Germinal center (tissue), 1 donor: ENCODE data around the gene CHST13.

Source experiments
- DNase-seq: peaks from one replicate; pipeline ENCODE4 v3.0.0; 2012; ENCODE audit warnings: mixed read lengths, low spot score

The CHST13 gene

DNA sequence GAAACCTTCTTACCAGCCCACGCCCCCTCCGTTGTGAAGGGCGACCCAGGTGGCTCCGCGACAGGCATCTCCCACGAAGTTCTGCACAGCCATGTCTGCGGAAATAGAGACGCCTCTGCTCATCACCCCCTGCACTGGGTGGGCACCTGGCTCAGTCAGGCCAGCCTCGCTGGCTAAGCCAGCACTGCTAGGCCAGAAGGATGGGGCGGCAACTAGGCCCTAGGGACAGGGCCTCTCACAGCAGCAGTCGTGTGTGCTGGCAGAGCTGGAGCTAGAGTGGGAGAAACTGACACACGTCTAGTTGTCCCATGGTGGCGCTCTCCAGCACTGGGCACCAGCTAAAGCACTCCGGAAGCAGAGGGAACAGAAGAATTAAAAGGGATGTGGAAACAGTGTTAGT lies 35.8 kb upstream of the CHST13 start:
- DNase-seq = no peak

DNA sequence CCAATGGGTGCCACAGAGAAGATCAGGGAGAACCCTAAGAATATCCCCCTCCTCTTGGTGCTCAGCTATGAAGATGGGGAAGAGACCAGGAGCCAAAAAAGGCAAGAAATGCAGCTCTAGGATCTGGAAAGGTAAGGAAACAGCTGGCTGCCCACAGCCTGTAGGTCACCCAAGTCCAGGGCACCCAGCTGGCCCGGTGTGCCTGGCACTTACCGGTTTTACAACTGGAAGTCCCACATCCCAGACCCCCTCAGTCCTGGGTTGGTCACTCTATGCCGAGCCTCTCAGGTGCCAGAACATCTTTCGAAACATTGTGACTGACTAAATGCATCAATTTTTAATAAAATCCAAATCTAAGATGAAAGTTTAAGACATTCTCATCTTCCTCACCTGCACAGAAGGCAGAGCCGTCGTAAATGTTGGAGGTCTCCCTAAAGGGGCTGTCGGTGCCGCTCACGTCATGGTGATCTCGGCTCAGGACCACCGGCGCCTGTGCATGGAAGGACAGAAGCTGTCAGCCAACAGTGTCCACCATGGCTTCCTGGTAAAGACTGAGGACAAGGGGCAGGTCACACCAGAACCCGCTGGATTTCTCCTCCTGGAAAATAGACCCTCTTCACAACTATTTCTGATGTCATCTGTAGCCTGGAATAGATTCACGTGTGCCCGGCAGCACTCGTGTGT lies 34.9 kb upstream of the CHST13 start:
- DNase-seq = no peak

DNA sequence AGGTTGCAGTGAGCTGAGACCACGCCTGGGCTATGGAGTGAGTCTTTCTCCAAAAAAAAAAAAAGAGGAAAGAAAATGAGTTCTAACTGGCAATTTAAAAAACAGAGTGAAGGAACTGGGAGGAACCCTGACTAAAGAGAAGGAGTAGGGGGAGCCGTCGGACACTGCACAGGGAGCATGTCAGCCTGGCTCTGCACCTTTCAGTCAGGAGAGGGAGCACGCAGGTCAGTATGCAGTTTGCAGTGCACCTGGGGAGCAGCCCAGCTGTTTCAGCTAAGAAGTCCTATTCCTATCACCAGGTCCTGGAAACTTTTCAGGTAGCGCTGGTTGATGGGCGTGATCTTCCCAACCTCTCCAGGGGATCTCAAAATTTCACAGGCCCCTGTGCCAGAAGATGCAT lies 33.3 kb upstream of the CHST13 start:
- DNase-seq = no peak

DNA sequence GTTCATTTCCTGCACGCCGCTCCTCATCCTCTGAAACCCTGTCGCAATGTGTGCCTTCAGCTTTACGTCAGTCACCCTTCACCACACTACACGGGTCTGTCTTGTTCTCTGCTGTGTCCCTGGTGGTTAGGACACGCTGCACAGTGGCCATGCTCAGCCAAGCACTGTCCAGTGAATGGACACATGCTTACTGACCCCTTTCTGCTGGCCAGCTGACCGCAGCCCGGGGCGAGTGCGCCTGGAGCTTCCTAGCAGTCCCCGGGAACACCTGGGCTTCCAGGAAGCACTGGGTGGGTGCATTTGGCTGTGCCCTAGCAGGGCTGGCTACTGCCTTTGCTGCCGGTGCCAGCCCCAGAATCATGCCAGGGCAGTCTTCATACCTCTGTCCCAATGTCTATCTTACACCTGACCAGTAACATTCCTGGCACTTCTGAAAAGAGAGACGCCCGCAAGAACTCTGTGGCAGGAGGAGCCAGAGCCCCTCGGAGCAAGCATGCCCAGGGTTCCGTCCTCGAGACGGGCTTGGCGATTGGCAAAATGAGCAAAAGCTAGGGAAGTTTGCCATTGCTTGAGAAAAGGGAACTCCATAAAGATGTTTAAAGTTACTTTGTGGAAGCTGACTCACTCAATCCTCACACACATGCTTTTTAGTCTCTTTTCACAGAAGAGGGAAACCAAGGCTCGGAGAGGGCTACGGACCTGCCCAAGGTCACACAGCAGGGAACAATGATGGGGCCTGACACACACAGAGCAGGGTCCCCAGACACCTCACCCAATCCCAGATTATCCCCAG lies 32.5 kb upstream of the CHST13 start:
- DNase-seq = no peak

DNA sequence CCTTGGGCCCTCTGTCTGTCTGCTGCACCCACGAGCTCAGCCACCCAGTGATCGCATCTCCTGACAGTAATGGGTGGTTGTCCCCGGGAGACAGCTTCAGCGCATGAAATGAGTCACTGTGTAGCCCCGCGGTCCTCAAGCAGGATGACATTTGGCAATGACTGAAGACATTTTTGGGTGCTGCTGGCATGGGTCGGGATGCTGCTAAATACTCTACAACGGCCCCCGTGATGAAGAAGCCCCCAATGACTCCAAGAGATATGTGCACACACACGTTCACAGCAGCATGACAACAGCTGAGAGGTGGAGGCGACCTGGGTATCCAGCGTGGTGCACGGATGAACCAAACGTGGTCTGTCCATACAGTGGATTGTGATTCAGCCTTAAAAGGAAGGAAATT lies 30.9 kb upstream of the CHST13 start:
- DNase-seq = no peak

DNA sequence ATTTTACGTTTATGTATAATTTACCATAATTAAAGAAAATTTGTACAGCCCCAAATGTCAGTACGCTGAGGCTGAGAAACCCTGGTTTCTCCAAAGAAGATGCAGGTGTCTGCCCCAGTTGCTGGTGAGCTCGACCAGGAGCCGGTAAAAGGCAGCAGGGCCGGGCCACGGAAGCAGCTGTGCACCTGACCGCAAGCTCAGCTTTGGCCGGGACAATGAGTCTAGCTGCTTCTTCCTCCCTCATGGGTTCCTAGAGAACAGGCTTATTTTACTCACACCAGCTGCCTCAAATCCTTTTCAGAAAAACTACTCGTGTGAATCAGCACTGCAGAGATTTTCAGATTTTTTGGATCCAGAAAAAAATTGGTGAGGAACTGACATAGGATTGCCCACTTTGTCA lies 30.2 kb upstream of the CHST13 start:
- no peak for DNase-seq

DNA sequence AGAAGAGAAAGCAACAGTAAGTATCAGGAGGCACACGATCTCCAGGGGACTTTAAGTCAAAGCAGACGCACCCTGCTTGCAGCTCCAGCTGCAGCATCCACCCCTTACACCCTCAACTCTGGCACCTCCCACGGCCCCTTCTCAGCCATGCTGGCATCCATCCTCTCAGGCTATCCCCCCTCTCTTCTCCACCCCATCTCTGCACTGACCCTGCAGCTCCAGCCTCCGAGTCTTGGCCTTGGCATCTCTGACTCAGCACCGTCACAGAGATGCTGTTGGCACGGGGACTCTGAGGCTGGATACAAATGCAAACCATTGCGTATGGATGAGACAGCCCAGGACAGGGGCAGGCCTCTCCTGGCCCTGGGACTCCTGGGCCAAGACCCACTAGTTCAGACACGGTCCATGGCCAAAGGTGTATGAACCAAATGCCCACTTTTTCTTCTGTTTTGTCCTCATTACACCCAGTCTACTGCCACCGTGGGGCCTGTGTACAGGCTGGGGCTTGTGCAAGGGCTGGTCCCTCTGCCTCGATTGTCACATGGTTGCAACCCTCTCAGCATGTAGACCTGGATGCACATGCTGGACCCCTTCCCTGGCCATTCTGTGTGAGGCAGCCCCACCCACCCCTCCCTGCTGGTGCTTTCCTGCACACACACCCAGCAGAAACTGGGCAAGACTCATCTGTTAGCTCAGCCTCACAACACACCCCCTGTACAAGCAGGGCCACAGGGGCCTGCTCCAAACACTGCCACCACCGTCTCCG lies 29.6 kb upstream of the CHST13 start:
- DNase-seq = no peak

DNA sequence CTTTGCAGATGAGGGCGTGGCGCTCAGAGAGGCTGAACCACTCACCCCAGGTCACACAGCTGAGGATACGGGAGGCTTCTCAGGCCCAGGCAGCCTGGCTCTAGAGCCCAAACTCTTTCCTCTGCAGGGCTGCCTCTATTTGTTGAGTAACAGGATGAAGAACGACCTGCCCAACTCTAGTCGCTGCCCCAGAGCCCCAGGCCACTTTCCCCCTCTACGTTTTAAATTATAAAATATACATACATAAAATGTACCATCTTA lies 29.1 kb upstream of the CHST13 start:
- DNase-seq = no peak

DNA sequence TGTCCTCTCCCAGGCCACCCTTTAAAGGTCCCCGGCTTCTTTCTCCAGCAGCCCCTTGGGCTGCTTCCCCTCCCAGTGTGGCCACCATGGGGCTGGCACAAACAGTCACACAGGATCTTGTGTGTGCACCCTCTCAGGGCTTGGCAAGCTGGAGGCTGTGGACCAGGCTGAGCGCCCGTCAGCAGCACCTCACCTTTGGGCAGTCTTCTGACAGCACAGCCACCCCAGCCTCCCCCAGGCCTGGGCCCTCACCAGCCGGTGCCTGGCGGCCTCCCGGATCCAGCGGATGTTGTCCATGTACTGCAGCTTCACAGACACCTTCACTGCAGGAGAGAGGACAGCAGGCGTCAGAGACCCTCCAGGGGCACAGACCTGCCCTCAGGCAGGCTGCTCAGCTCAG lies 28.2 kb upstream of the CHST13 start:
- no peak for DNase-seq

DNA sequence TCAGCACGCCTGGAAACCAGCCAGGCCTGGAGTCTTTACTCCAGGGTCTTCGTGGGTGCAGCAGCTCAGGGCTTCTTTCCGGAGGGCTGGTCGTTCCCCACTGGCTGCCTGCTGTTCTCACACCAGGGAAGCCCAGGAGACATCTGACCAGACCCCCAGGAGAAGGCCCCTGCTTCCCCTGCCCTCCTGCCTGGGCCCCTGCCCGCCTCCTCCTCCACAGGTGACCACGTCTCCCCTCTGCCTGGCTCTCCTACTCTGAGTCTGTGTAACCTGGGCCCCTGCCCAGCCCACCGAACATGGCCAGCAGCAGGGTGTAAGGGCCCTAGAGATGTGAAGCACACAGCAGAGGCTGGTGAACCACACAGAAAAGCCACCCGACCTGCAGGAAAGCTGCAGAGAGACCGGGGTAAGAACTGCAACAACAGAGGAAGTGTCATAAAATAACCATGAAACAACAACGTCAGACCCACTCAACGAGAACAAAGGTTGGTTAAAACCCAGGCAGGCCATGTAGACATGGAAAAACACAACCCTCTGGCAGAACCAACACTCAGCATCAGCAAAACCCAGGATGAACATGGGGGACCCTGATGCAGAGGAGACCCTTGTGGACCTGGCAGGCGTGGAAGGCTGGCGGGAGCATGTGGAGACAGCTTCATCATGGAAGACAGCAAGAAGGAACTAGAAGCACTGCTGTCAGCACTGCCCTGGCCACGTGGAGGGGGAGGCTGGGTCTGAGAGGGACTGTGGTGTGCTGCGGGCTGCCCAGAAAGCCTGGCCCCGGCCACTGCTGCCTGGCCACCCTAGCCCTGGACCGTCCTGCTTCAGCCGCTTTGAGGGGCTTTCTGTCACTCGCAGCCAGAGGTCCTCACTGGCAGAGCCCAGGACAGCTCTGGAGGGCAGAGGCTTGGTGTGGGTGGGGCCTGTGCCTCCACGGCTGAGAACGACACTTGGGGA lies 26.8 kb upstream of the CHST13 start:
- no peak for DNase-seq

DNA sequence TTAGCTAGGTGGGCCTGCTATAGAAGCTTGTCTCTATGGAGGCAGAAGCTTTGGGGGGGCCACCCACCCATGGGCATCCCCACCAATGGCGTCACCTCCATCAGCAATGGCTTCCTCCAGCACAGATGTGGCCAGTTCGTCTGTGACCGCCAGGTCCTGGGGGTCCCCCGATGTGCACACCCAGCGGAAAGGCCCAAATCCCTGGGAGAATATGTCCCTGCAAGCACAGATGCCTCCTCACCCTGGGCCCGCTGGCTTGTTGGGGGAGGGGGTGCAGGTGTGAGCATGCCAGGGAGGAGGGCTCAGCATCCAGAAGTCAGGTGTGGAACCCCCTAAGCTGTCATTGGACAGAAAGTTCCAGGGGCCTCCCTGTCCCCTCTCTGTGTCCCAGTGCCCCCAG lies 26.0 kb upstream of the CHST13 start:
- DNase-seq = no peak

DNA sequence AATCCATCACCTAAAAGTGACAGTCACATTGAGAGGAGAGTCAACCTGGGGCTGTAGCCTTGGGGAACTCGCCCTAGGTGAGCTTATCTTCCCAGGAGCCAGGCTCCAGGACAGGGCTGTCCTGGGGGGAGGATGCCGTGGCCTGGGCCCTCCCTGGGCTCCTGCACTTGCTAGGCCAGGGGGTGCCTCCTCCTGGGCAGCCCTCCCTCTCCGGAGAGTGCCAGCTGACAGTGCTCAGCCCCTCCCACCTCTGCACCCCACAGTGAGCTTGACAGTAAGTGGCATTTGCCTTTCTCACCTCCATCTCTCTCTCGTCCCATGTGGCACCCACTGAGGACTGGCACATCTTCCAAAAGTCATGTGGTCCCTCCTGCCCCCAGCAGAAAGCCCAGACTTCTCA lies 25.5 kb upstream of the CHST13 start:
- no peak for DNase-seq

DNA sequence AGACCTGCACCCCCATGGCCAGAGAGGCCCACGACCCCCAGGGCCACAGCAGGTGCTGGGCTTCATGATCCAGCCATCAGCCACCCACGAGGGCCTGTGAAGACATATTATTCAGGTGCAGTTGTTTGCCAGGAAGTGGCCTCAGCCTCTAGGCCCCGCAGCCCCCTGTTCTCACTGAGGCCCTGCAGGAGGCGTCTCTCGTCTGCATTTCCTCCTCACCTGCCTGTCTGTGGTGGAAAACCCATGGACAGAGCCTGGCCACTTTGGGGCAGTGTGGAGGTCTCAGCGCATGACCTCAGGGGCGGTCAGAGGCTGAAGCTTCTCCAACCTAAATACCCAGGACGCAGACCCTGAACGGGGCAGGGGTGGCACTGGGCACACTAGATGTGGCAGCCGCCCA lies 25.0 kb upstream of the CHST13 start:
- DNase-seq = no peak

DNA sequence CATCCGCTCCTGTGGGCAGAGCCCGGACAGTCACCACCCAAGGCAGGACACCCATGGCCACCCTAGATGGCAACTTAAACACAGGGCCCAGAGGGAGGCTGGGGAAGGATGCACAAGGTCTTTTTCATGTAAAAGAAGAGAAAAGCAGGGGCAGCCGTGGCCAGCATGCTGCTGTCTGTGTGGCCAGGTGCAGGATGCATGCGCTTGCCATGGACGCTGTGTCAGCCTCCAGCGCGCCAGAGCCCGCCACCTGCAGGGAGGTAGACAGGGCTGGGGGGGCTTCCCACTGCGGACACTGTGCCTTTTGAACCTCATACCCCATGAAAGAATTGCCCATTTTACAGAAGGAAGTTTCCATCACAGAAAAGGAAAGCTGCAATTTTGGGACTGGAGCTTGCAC lies 24.6 kb upstream of the CHST13 start:
- no peak for DNase-seq

DNA sequence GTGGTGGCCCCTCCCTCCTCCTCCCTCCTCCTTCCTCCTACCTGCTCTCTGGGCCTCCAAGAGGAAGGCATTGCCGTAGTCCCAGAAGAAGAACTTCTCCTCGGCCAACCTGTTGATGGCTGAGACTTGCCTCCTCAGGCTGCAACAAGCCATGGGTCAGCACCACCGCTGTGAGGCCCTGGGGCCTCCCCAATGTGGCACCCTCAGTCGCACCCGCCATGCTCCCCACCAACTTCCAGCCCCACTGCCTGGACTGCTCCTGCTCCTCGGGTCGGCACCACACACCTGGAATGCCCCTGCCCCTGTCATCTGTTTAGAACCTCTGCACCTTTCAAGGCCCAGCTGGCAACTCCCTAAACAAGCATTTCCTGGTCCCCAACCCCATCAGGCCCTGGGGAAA lies 23.9 kb upstream of the CHST13 start:
- no peak for DNase-seq

DNA sequence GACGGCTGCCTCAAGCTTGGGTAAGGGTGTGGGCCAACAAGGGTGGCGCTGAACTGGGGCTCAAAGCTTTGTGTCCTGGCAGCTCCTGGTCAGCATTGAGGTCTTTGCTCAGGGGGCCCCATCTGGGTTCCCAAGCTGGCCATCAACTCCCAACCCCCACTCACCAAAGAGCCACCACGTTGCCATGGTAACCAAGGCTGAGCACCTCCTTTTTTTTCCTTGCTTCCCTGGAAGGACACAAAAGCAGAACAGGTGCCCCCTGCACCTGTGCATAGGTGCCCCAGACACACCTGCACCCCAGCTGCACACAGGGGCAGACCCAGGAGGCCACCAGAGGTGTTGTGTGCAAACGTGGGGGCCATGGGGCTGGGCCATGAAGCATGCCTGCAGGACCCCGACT lies 22.9 kb upstream of the CHST13 start:
- DNase-seq = no peak

DNA sequence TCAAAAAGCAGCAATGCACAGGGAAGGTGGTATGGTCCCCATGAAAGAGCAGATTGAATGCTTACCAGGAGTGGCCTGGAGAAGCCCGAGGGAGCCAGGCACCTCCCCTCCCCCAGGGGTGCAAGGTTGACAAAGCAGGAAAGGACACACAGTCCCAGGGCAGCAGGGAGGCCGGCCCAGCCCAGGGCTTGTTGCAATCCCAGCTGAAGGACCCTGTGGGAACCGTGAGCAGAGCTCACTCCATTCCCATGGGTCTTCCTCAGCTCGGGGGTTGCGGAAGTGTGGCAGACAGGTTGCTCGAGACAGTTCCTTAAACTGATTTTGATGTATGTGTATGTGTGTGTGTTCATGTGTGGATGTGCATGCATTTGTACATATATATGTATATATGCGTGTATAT lies 22.2 kb upstream of the CHST13 start:
- no peak for DNase-seq

DNA sequence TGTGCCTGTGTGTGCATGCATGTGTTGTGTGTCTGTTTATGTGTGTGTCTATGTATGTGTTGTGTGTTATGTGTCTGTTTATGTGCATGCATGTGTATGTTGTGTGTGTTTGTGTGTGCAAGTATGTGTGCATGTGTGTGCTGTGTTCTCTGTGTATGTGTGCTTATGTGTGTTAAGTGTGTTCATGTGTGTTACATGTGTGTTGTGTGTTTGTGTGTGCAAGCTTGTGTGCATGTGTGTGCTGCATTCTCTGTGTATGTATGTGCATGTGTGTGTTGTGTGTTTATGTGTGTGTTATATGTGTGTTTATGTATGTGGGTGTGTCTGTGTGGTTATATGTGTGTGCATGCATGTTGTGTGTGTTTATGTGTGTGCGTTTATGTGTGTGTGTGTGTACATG lies 21.3 kb upstream of the CHST13 start:
- no peak for DNase-seq

DNA sequence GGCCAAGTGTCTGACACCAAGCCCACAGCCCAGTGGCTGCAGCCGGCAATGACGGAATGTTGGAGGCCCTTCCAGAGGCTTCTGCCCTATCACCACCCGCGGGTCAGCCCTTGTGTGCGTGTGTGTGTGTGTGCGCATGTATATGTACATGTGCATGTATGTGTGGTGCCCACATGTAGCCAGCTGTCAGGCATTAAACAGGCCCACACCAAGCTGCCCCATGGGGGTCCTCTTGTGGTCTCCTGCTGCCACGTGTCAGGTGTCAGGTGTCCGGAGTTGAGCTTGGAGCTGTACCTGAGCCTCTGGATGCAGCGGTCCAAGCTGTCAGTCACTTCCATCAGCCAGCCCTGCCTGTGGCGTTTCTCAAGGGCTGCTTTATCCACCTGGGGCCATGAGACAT lies 20.3 kb upstream of the CHST13 start:
- DNase-seq = no peak

DNA sequence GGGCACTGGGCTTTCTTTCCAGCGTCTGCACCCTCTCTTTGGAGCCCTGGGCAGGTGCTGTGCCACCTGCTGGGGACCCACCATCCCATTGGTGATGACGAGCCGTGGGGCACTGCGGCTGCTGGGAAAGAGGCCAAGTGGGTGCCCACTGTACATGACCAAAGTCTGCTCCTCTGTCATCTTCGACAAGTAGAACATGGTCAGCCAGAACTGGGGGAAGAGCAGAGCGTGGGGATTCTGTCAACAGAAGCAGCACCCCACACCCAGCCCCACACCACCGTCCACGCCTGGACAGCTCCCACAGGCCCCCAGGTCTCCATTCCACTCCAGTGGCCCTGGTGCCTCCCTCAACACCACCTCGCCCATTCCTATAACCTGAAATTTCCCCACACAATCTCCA lies 16.1 kb upstream of the CHST13 start:
- DNase-seq = no peak

DNA sequence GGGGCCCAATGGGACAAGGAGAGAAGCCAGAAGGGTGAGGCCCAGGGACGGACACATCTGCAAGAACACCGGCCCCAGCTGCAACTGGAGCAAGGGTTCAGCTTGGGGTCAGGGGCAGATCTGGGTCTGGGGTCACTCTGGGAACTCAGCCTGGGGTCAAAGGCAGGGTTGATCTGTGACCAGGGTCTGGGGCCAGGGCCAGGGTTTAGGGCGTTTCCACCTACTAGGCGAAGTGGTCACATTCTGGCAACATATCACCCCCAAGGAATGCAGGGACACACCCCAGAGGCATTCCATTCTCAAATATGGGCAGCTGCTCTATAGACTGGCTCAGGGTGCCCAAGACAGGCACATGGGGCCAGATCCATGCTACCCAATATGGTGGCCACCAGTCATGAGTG lies 15.4 kb upstream of the CHST13 start:
- DNase-seq = no peak

DNA sequence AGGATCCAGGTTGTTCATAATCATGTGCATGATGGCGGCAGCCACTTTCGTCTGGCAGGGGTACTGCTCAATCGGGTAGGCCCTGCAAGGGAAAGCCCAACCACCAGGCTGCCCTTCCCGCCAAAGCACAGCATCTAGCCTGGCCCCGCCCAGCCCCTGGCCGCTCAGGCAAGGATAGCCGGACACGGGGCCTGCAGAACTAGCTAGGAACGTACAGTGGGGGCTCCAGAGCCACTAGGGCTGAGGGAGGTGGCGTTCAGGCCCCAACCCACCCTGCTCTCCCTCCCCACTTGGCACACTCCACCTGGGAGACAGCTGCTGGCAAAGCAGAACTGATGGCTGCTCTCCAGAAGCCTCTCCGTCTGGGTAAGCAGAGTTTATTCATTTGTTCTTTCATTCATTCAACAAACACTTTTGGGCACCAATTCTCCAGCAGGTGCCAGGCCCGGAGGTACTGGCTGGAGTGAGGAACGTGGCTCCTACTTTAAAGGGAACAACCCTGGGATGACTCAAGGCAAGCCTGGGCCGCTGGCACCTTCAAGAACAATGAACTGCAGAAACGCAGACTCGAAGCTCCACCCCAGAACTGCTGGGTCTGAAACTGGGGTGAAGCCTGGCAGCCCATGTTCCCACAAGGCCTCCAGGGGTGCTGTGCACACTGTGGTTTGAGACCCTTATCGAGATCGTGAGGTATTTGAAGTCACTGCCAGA lies 14.2 kb upstream of the CHST13 start:
- no peak for DNase-seq
